UCSD-AML1 (cell line): Measurements from ENCODE around the gene ANTXR2.
A peak's percentile ranks its signal among the peaks of the same experiment; 100 is the strongest.

Source experiments
- DNase-seq: peaks from one replicate; lab custom pipeline; 2025; ENCODE audit not compliant: unreplicated experiment; lab: John Stamatoyannopoulos, UW

Gene ANTXR2

GRCh38 chr4:79874197-79874596 is 198.8 kb downstream of the ANTXR2 start:
- no peak for DNase-seq

GRCh38 chr4:79872738-79873137 is 200.3 kb downstream of the ANTXR2 start:
- DNase-seq = no peak

- DNase-seq = no peak
Measured at GRCh38 chr4:79871961-79872360, 201.1 kb downstream of the ANTXR2 start.

- DNase-seq = no peak
Measured at GRCh38 chr4:79869597-79870237, 203.3 kb downstream of the ANTXR2 start.

GRCh38 chr4:79865201-79865597 is 207.8 kb downstream of the ANTXR2 start:
- DNase-seq = no peak

GRCh38 chr4:79864500-79865200 is 208.4 kb downstream of the ANTXR2 start:
- DNase-seq = no peak

- no peak for DNase-seq
Measured at GRCh38 chr4:79863333-79863732, 209.7 kb downstream of the ANTXR2 start.

- DNase-seq = no peak
Measured at GRCh38 chr4:79862821-79863220, 210.2 kb downstream of the ANTXR2 start.

GRCh38 chr4:79857811-79858210 is 215.2 kb downstream of the ANTXR2 start:
- DNase-seq = no peak

GRCh38 chr4:79856196-79856595 is 216.8 kb downstream of the ANTXR2 start:
- no peak for DNase-seq

- DNase-seq = no peak
Measured at GRCh38 chr4:79854856-79855502, 218.1 kb downstream of the ANTXR2 start.

- DNase-seq = peak; percentile 11
Measured at GRCh38 chr4:79852305-79852730, 220.7 kb downstream of the ANTXR2 start.

GRCh38 chr4:79851625-79852304 is 221.3 kb downstream of the ANTXR2 start:
- no peak for DNase-seq
